ENCODE results near the gene CRKL.

- TF ChIP-seq CTCF (IDR thresholded peaks at IDR 0.05; ENCODE audit: borderline replicate concordance, extremely low read depth, low read length, poor library complexity, severe bottlenecking) (no peak), EZH2 (IDR thresholded peaks at IDR 0.05; ENCODE audit: borderline replicate concordance, low read depth, low read length, severe bottlenecking) (no peak)
Observed at GRCh38 chr22:20884454-20884853, 32.8 kb upstream of the CRKL start.

Measured in DND-41 (cell line).